H9 (cell line): ENCODE data around the gene EDN3. TPM values are rescaled to one million over a fixed set of nuclear protein-coding genes. Genes with fewer than 3 reads are reported as not detected.

ENCODE experiments used
- DNase-seq: peaks from one replicate; pipeline ENCODE4 v3.0.0-alpha.2; 2017
- H2AFZ ChIP-seq: one replicate; pipeline ENCODE4 v1.6.1; 2013; ENCODE audit warnings: mild to moderate bottlenecking, low read length, control low read depth, moderate library complexity
- H2AK5ac ChIP-seq: 2 replicates; pipeline ENCODE4 v1.6.1; 2013; ENCODE audit warnings: low read length, control low read depth, mixed read lengths; ENCODE audit not compliant: insufficient read length
- H2BK120ac ChIP-seq: one replicate; pipeline ENCODE4 v1.6.1; 2013; ENCODE audit warnings: low read depth, mild to moderate bottlenecking, low read length, control low read depth, inconsistent platforms; ENCODE audit not compliant: poor library complexity, severe bottlenecking
- H2BK12ac ChIP-seq: 2 replicates; pipeline ENCODE4 v1.6.1; 2013; ENCODE audit warnings: low read length, control low read depth, mixed read lengths, low read depth; ENCODE audit not compliant: insufficient read length
- H2BK15ac ChIP-seq: 2 replicates; pipeline ENCODE4 v1.6.1; 2013; ENCODE audit warnings: low read depth, low read length, control low read depth
- H2BK20ac ChIP-seq: one replicate; pipeline ENCODE4 v1.6.1; 2013; ENCODE audit warnings: low read depth, mild to moderate bottlenecking, low read length, control low read depth, inconsistent platforms; ENCODE audit not compliant: poor library complexity, severe bottlenecking
- H2BK5ac ChIP-seq: 2 replicates; pipeline ENCODE4 v1.6.1; 2013; ENCODE audit warnings: low read length, control low read depth, mixed read lengths; ENCODE audit not compliant: insufficient read length
- H3K14ac ChIP-seq: 2 replicates; pipeline ENCODE4 v1.6.1; 2013; ENCODE audit warnings: low read length, control low read depth; ENCODE audit not compliant: insufficient read depth
- H3K18ac ChIP-seq: 2 replicates; pipeline ENCODE4 v1.6.1; 2013; ENCODE audit warnings: low read depth, mild to moderate bottlenecking, mixed read lengths, low read length, control low read depth; ENCODE audit not compliant: insufficient read length
- H3K23ac ChIP-seq: 2 replicates; pipeline ENCODE4 v1.6.1; 2013; ENCODE audit warnings: low read length, control low read depth, mixed read lengths, low read depth; ENCODE audit not compliant: insufficient read length
- H3K23me2 ChIP-seq: 2 replicates; pipeline ENCODE4 v1.6.1; 2013; ENCODE audit warnings: low read depth, mild to moderate bottlenecking, mixed read lengths, low read length, control low read depth; ENCODE audit not compliant: insufficient read length, poor library complexity, severe bottlenecking
- H3K27ac ChIP-seq: 2 replicates; pipeline ENCODE4 v1.5.1; 2013; ENCODE audit warnings: low read length, control low read depth, mixed read lengths, low read depth; ENCODE audit not compliant: insufficient read length
- H3K27me3 ChIP-seq: 2 replicates; pipeline ENCODE4 v1.6.1; 2013; ENCODE audit warnings: low read length, control low read depth, inconsistent platforms; ENCODE audit not compliant: insufficient read depth
- H3K4ac ChIP-seq: 2 replicates; pipeline ENCODE4 v1.6.1; 2013; ENCODE audit warnings: low read depth, mild to moderate bottlenecking, control low read depth, inconsistent platforms, low read length, moderate library complexity
- H3K4me1 ChIP-seq: 2 replicates; pipeline ENCODE4 v1.6.1; 2013; ENCODE audit warnings: low read length, control low read depth, inconsistent platforms; ENCODE audit not compliant: insufficient read depth
- H3K4me2 ChIP-seq: 2 replicates; pipeline ENCODE4 v1.6.1; 2013; ENCODE audit warnings: low read length, control low read depth, mixed read lengths; ENCODE audit not compliant: insufficient read length, insufficient read depth
- H3K56ac ChIP-seq: 2 replicates; pipeline ENCODE4 v1.6.1; 2013; ENCODE audit warnings: low read depth, mild to moderate bottlenecking, mixed read lengths, low read length, control low read depth; ENCODE audit not compliant: insufficient read length
- H3K79me1 ChIP-seq: 2 replicates; pipeline ENCODE4 v1.6.1; 2013; ENCODE audit warnings: low read depth, mild to moderate bottlenecking, moderate library complexity, low read length, control low read depth, inconsistent platforms; ENCODE audit not compliant: insufficient read depth, poor library complexity, severe bottlenecking
- H3K79me2 ChIP-seq: 2 replicates; pipeline ENCODE4 v1.6.1; 2013; ENCODE audit warnings: low read length, control low read depth, inconsistent platforms; ENCODE audit not compliant: insufficient read depth
- H3K9ac ChIP-seq: 2 replicates; pipeline ENCODE4 v1.6.1; 2013; ENCODE audit warnings: low read length, control low read depth, mixed read lengths; ENCODE audit not compliant: insufficient read length; ENCODE audit errors: extremely low read depth
- H3K9me3 ChIP-seq: one replicate; pipeline ENCODE4 v1.6.1; 2013; ENCODE audit warnings: low read depth, low read length, inconsistent platforms; ENCODE audit not compliant: control insufficient read depth
- H3T11ph ChIP-seq: one replicate; pipeline ENCODE4 v1.6.1; 2013; ENCODE audit warnings: mild to moderate bottlenecking, low read length, control low read depth, inconsistent platforms
- H4K20me1 ChIP-seq: one replicate; pipeline ENCODE4 v1.6.1; 2013; ENCODE audit not compliant: control insufficient read depth, insufficient read length, insufficient read depth
- H4K5ac ChIP-seq: 2 replicates; pipeline ENCODE4 v1.6.1; 2013; ENCODE audit warnings: low read depth, mild to moderate bottlenecking, mixed read lengths, low read length, control low read depth; ENCODE audit not compliant: insufficient read length
- H4K8ac ChIP-seq: replicated peaks from 2 replicates; pipeline ENCODE4 v1.6.1; 2013; ENCODE audit warnings: low read length, control low read depth, mixed read lengths, low read depth; ENCODE audit not compliant: insufficient read length
- H4K91ac ChIP-seq: 2 replicates; pipeline ENCODE4 v1.6.1; 2013; ENCODE audit warnings: low read depth, mild to moderate bottlenecking, moderate library complexity, mixed read lengths, low read length, control low read depth; ENCODE audit not compliant: insufficient read length
- H3K27ac Mint-ChIP-seq, 3 experiments: 2 replicates in 2 of 3; 3 replicates in 1 of 3; pipeline ENCODE4 v1.8.0; 2020 to 2021; ENCODE audit warnings: mixed read lengths in 3 of 3, mild to moderate bottlenecking in 1 of 3, moderate library complexity in 1 of 3
- H3K27me3 Mint-ChIP-seq: 2 replicates; pipeline ENCODE4 v1.8.0; 2021; ENCODE audit warnings: low read depth, mild to moderate bottlenecking, moderate library complexity, mixed read lengths
- H3K36me3 Mint-ChIP-seq, 3 experiments: 2 replicates in 2 of 3; 3 replicates in 1 of 3; pipeline ENCODE4 v1.8.0; 2020 to 2021; ENCODE audit warnings: low read depth in 3 of 3, mixed read lengths in 3 of 3; ENCODE audit not compliant: insufficient read depth in 1 of 3
- H3K4me1 Mint-ChIP-seq, 2 experiments: 2 replicates each; pipeline ENCODE4 v1.8.0; 2020; ENCODE audit warnings: mixed read lengths in 2 of 2
- H3K4me3 Mint-ChIP-seq, 2 experiments: 2 replicates in 1 of 2; 3 replicates in 1 of 2; pipeline ENCODE4 v1.8.0; 2020 to 2021; ENCODE audit warnings: mild to moderate bottlenecking in 2 of 2, mixed read lengths in 2 of 2, moderate library complexity in 1 of 2
- H3K9me3 Mint-ChIP-seq, 2 experiments: 2 replicates in 1 of 2; 3 replicates in 1 of 2; pipeline ENCODE4 v1.8.0; 2020; ENCODE audit warnings: mild to moderate bottlenecking in 2 of 2, mixed read lengths in 2 of 2, moderate library complexity in 1 of 2
- CTCF ChIP-seq: fragments of 200-600 bp; sonication (generic); conservative IDR thresholded peaks from 3 replicates; pipeline ENCODE4 v1.8.0; 2021; ENCODE audit warnings: antibody characterized with exemption, mild to moderate bottlenecking
- WGBS: extraction: QIAGEN DNeasy Blood & Tissue Kit; methylation state at CpG from one replicate; pipeline ENCODE4 v1.1.7; 2013; ENCODE audit warnings: missing lambda C conversion rate, low lambda C conversion rate, mixed read lengths; ENCODE audit not compliant: insufficient read length; ENCODE audit errors: extremely low coverage; 5-methylcytosine and 5-hydroxymethylcytosine counted together
- total RNA-seq: library from RNA; stranded (reverse); gene quantifications from 2 replicates; pipeline ENCODE4 v1.2.1, GENCODE V29; 2021

The EDN3 gene
- total RNA-seq, 1 experiment from 2014 or later = 0.20 TPM

- Histone ChIP-seq H4K8ac (no peak overlapping the region), H3K4ac (no peak overlapping the region), H3K23me2 (no peaks in the 10 kb centered on the region), H3K14ac (no peak overlapping the region), H3K23ac (no peak overlapping the region), H3K9ac (no peak overlapping the region), H4K5ac (no peak overlapping the region), H3K79me2 (no peaks in the 10 kb centered on the region), H3K27ac (no peak overlapping the region), H2AFZ (no peak overlapping the region), H3T11ph (no peak overlapping the region), H4K20me1 (no peaks in the 10 kb centered on the region), H3K18ac (no peak overlapping the region), H3K4me2 (no peak overlapping the region), H3K4me1 (no peaks in the 10 kb centered on the region), H3K56ac (no peak overlapping the region), H3K27me3 (no peaks in the 10 kb centered on the region), H3K9me3 (no peaks in the 10 kb centered on the region), H2BK20ac (no peak overlapping the region), H2BK15ac (no peak overlapping the region), H2AK5ac (no peak overlapping the region), H2BK12ac (no peak overlapping the region), H4K91ac (no peak overlapping the region), H3K79me1 (no peaks in the 10 kb centered on the region), H2BK5ac (no peak overlapping the region), H2BK120ac (no peak overlapping the region)
- no peak for TF ChIP-seq CTCF
- Mint-ChIP-seq H3K9me3 (no peaks in the 10 kb centered on the region; a peak in 1 of 5 replicates), H3K4me1 (peaks cover 3 to 4% of the 10 kb centered on the region in 2 experiments; a peak in 2 of 4 replicates), H3K36me3 (no peaks in the 10 kb centered on the region), H3K27me3 (peaks cover 50% of the 10 kb centered on the region), H3K4me3 (no peak overlapping the region), H3K27ac (no peak overlapping the region)
- no CpG with 5 or more reads among the region's 3 CpGs for WGBS
- DNase-seq = no peak
Measured at GRCh38 chr20:59375541-59375940, 75.1 kb downstream of the EDN3 start.

Other genes starting within 250 kb of the EDN3 start
- not detected in 2 replicates for gene ZNF831, start 136.8 kb upstream of the EDN3 start, total RNA-seq